Activated T-cell treated with anti-CD3 and anti-CD28 coated beads, Interleukin-2, amount 50 U/mL, for 4 hours (primary cell): ENCODE results near the gene MBOAT2. TPM values are rescaled to one million over a fixed set of nuclear protein-coding genes. Genes with fewer than 3 reads are reported as not detected.
"Not testable (repeated sequence)": the region's sequence is repeated elsewhere in the genome, so short reads cannot be mapped to it uniquely, and the experiment has no call there.

Source experiments
- ATAC-seq, 2 donors: fragments of 200-7000 bp; cut with Tn5 transposase; one replicate each; pipeline ENCODE4 v1.10.0; 2021
- DNase-seq: peaks from one replicate; pipeline ENCODE4 v3.0.0-alpha.2; 2020
- H3K27me3 Mint-ChIP-seq: one replicate; pipeline ENCODE4 v1.8.0; 2021; ENCODE audit warnings: low read depth, mixed read lengths
- H3K36me3 Mint-ChIP-seq: one replicate; pipeline ENCODE4 v1.8.0; 2022; ENCODE audit warnings: mixed read lengths; ENCODE audit not compliant: insufficient read depth
- H3K4me1 Mint-ChIP-seq: one replicate; pipeline ENCODE4 v1.8.0; 2021; ENCODE audit warnings: low read depth, mixed read lengths
- H3K4me3 Mint-ChIP-seq: one replicate; pipeline ENCODE4 v1.8.0; 2021; ENCODE audit warnings: mild to moderate bottlenecking, moderate library complexity, mixed read lengths
- H3K9me3 Mint-ChIP-seq: one replicate; pipeline ENCODE4 v1.8.0; 2021; ENCODE audit warnings: mixed read lengths
- total RNA-seq, 3 donors: library from RNA; stranded (reverse); gene quantifications; one replicate each; pipeline ENCODE4 v1.2.1, GENCODE V29; 2021

The MBOAT2 gene
- under 1 TPM; 0.74 to 0.99 (median 0.95) TPM for total RNA-seq

- H3K9me3 Mint-ChIP-seq, result no peaks in the 10 kb centered on the region
- peak within 1 kb of the TSS; percentile 80 for H3K4me3 Mint-ChIP-seq
- peaks cover 4% of the 10 kb centered on the region for H3K27me3 Mint-ChIP-seq
- ATAC-seq (peak; percentile 93 to 95), DNase-seq (peak; percentile 73)
- no peaks in the 10 kb centered on the region for H3K36me3 Mint-ChIP-seq
- H3K4me1 Mint-ChIP-seq, result peaks cover 15% of the 10 kb centered on the region
Measured at GRCh38 chr2:9003616-9004337, at the start of gene MBOAT2. Gene MBOAT2 (minus strand): TSS chr2:9003684. CDS start chr2:9003614, 70 bp downstream.

GRCh38 chr2:9052821-9053533 lies 49.5 kb upstream of the MBOAT2 start:
- no peak for DNase-seq
- Mint-ChIP-seq H3K9me3 (peaks cover 3% of the 10 kb centered on the region), H3K4me3 (no peak overlapping the region), H3K27me3 (no peaks in the 10 kb centered on the region), H3K4me1 (peaks cover 7% of the 10 kb centered on the region), H3K36me3 (no peaks in the 10 kb centered on the region)
- ATAC-seq, result no peak

GRCh38 chr2:9051451-9051850 lies 48.0 kb upstream of the MBOAT2 start:
- H3K27me3 Mint-ChIP-seq, DNase-seq: not testable (repeated sequence)

GRCh38 chr2:9050122-9050809 lies 46.8 kb upstream of the MBOAT2 start:
- ATAC-seq (no peak), DNase-seq (no peak)
- Mint-ChIP-seq H3K36me3 (no peaks in the 10 kb centered on the region), H3K27me3 (no peaks in the 10 kb centered on the region), H3K4me3 (no peak overlapping the region), H3K4me1 (peaks cover 1% of the 10 kb centered on the region), H3K9me3 (no peaks in the 10 kb centered on the region)

More at GRCh38 chr2:9051451-9051850, 48.0 kb upstream of the MBOAT2 start:
- H3K4me3 Mint-ChIP-seq, H3K9me3 Mint-ChIP-seq, ATAC-seq, H3K36me3 Mint-ChIP-seq, H3K4me1 Mint-ChIP-seq: not testable (repeated sequence)

GRCh38 chr2:9045595-9045994 lies 42.1 kb upstream of the MBOAT2 start:
- ATAC-seq (no peak), DNase-seq (no peak)
- no peak overlapping the region for H3K4me3 Mint-ChIP-seq
- no peaks in the 10 kb centered on the region for H3K9me3 Mint-ChIP-seq
- H3K36me3 Mint-ChIP-seq, result no peaks in the 10 kb centered on the region
- peaks cover 2% of the 10 kb centered on the region for H3K27me3 Mint-ChIP-seq
- no peaks in the 10 kb centered on the region for H3K4me1 Mint-ChIP-seq

GRCh38 chr2:9043491-9043890 lies 40.0 kb upstream of the MBOAT2 start:
- H3K4me3 Mint-ChIP-seq, ATAC-seq, H3K4me1 Mint-ChIP-seq, H3K27me3 Mint-ChIP-seq, H3K36me3 Mint-ChIP-seq, DNase-seq, H3K9me3 Mint-ChIP-seq: not testable (repeated sequence)

GRCh38 chr2:9037166-9037565 lies 33.7 kb upstream of the MBOAT2 start:
- H3K4me1 Mint-ChIP-seq, result peaks cover 5% of the 10 kb centered on the region
- H3K27me3 Mint-ChIP-seq, result peaks cover 23% of the 10 kb centered on the region
- H3K4me3 Mint-ChIP-seq, result no peak overlapping the region
- DNase-seq (no peak), ATAC-seq (no peak)
- H3K9me3 Mint-ChIP-seq, result peaks cover 7% of the 10 kb centered on the region
- no peaks in the 10 kb centered on the region for H3K36me3 Mint-ChIP-seq

- H3K4me3 Mint-ChIP-seq, result no peak overlapping the region
- ATAC-seq (no peak), DNase-seq (no peak)
- H3K36me3 Mint-ChIP-seq, result no peaks in the 10 kb centered on the region
- peaks cover 5% of the 10 kb centered on the region for H3K4me1 Mint-ChIP-seq
- peaks cover 29% of the 10 kb centered on the region for H3K27me3 Mint-ChIP-seq
- peaks cover 7% of the 10 kb centered on the region for H3K9me3 Mint-ChIP-seq
Measured at GRCh38 chr2:9033385-9034168, 30.1 kb upstream of the MBOAT2 start.

- Mint-ChIP-seq H3K36me3 (no peaks in the 10 kb centered on the region), H3K4me3 (no peak overlapping the region), H3K9me3 (peaks cover under 1% of the 10 kb centered on the region), H3K4me1 (peaks cover 5% of the 10 kb centered on the region), H3K27me3 (peaks cover 29% of the 10 kb centered on the region)
- ATAC-seq (no peak), DNase-seq (no peak)
Measured at GRCh38 chr2:9032536-9033255, 29.2 kb upstream of the MBOAT2 start.

GRCh38 chr2:9032121-9032520 lies 28.6 kb upstream of the MBOAT2 start:
- Mint-ChIP-seq H3K4me1 (peaks cover 5% of the 10 kb centered on the region), H3K4me3 (no peak overlapping the region), H3K36me3 (no peaks in the 10 kb centered on the region), H3K27me3 (peaks cover 35% of the 10 kb centered on the region), H3K9me3 (no peaks in the 10 kb centered on the region)
- no peak for DNase-seq
- no peak for ATAC-seq

- ATAC-seq (no peak), DNase-seq (no peak)
- peaks cover 37% of the 10 kb centered on the region for H3K27me3 Mint-ChIP-seq
- peaks cover 5% of the 10 kb centered on the region for H3K4me1 Mint-ChIP-seq
- H3K9me3 Mint-ChIP-seq, result no peaks in the 10 kb centered on the region
- no peak overlapping the region for H3K4me3 Mint-ChIP-seq
- H3K36me3 Mint-ChIP-seq, result no peaks in the 10 kb centered on the region
Measured at GRCh38 chr2:9031246-9031645, 27.8 kb upstream of the MBOAT2 start.

GRCh38 chr2:9030841-9031240 lies 27.4 kb upstream of the MBOAT2 start:
- H3K9me3 Mint-ChIP-seq, result no peaks in the 10 kb centered on the region
- peaks cover 5% of the 10 kb centered on the region for H3K4me1 Mint-ChIP-seq
- H3K27me3 Mint-ChIP-seq, result peaks cover 34% of the 10 kb centered on the region
- H3K4me3 Mint-ChIP-seq, result no peak overlapping the region
- H3K36me3 Mint-ChIP-seq, result no peaks in the 10 kb centered on the region
- ATAC-seq, result no peak
- DNase-seq, result no peak

- H3K9me3 Mint-ChIP-seq, result no peaks in the 10 kb centered on the region
- ATAC-seq, result no peak
- peaks cover 5% of the 10 kb centered on the region for H3K4me1 Mint-ChIP-seq
- no peaks in the 10 kb centered on the region for H3K36me3 Mint-ChIP-seq
- no peak overlapping the region for H3K4me3 Mint-ChIP-seq
- DNase-seq, result no peak
- peaks cover 37% of the 10 kb centered on the region for H3K27me3 Mint-ChIP-seq
Measured at GRCh38 chr2:9030190-9030589, 26.7 kb upstream of the MBOAT2 start.
